GM12865 (cell line): ENCODE measurements around the gene TNNI3.
"Not testable (repeated sequence)": the region's sequence is repeated elsewhere in the genome, so short reads cannot be mapped to it uniquely, and the experiment has no call there.

Experiments
- DNase-seq: peaks from one replicate; pipeline ENCODE4 v3.0.0; 2010; ENCODE audit warnings: low read depth
- H3K4me3 ChIP-seq: 2 replicates; pipeline ENCODE4 v1.5.1; 2011; ENCODE audit warnings: mild to moderate bottlenecking, low read depth, low read length, control low read depth
- TF ChIP-seq, protein P1 (sequence below): IDR thresholded peaks from 2 replicates; pipeline ENCODE4 v1.5.1; 2011; ENCODE audit warnings: low read length, control low read depth, low read depth, inconsistent platforms; ENCODE audit not compliant: insufficient read depth; ENCODE audit errors: missing control alignments

The TNNI3 gene

GRCh38 chr19:55156202-55157063, 1.1 kb downstream of the TNNI3 start:
- TF ChIP-seq, protein P1, sequence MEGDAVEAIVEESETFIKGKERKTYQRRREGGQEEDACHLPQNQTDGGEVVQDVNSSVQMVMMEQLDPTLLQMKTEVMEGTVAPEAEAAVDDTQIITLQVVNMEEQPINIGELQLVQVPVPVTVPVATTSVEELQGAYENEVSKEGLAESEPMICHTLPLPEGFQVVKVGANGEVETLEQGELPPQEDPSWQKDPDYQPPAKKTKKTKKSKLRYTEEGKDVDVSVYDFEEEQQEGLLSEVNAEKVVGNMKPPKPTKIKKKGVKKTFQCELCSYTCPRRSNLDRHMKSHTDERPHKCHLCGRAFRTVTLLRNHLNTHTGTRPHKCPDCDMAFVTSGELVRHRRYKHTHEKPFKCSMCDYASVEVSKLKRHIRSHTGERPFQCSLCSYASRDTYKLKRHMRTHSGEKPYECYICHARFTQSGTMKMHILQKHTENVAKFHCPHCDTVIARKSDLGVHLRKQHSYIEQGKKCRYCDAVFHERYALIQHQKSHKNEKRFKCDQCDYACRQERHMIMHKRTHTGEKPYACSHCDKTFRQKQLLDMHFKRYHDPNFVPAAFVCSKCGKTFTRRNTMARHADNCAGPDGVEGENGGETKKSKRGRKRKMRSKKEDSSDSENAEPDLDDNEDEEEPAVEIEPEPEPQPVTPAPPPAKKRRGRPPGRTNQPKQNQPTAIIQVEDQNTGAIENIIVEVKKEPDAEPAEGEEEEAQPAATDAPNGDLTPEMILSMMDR, result no peak
- no peak overlapping the region for H3K4me3 ChIP-seq
- DNase-seq, result peak; percentile 31

- not testable (repeated sequence) for DNase-seq, H3K4me3 ChIP-seq
These were observed 1.7 kb downstream of the TNNI3 start for GRCh38 chr19:55155784-55156183.

GRCh38 chr19:55153652-55154264, 3.8 kb downstream of the TNNI3 start:
- TF ChIP-seq, protein P1, result no peak
- no peak overlapping the region for H3K4me3 ChIP-seq
- DNase-seq, result no peak

GRCh38 chr19:55152017-55152416, 5.5 kb downstream of the TNNI3 start:
- no peak for DNase-seq

GRCh38 chr19:55149078-55150003, 8.2 kb downstream of the TNNI3 start, which contains the start of gene TNNT1:
Gene TNNT1 (minus strand): TSS chr19:55149206. CDS start chr19:55147157, 2,049 bp downstream.
- H3K4me3 ChIP-seq, result no peak within 1 kb of the TSS
- TF ChIP-seq, protein P1, result no peak
- DNase-seq, result no peak

More at GRCh38 chr19:55152017-55152416, 5.5 kb downstream of the TNNI3 start:
- TF ChIP-seq, protein P1, result no peak
- H3K4me3 ChIP-seq, result no peak overlapping the region

GRCh38 chr19:55147545-55148251, 9.8 kb downstream of the TNNI3 start:
- no peak for DNase-seq
- TF ChIP-seq, protein P1, result no peak
- no peak overlapping the region for H3K4me3 ChIP-seq
